Smooth muscle cell (in vitro differentiated cells): ENCODE results near the gene MANF. TPM values are rescaled to one million over a fixed set of nuclear protein-coding genes. Genes with fewer than 3 reads are reported as not detected.

Source experiments
- DNase-seq: peaks from one replicate; lab custom pipeline; 2025; ENCODE audit not compliant: unreplicated experiment; lab: John Stamatoyannopoulos, UW
- H2AFZ ChIP-seq: fragments of 200-600 bp; sonication (generic); 2 replicates; pipeline ENCODE4 v1.6.0; 2016; ENCODE audit warnings: antibody characterized with exemption, low read depth, mild to moderate bottlenecking
- H3F3A ChIP-seq: fragments of 200-600 bp; sonication (generic); 2 replicates; pipeline ENCODE4 v1.6.0; 2017; ENCODE audit warnings: antibody characterized with exemption, low read depth
- H3K27ac ChIP-seq: fragments of 200-600 bp; sonication (generic); 2 replicates; pipeline ENCODE4 v1.5.1; 2016; ENCODE audit warnings: low read depth, mild to moderate bottlenecking
- H3K27me3 ChIP-seq: fragments of 200-600 bp; sonication (generic); 2 replicates; pipeline ENCODE4 v1.6.1; 2016; ENCODE audit warnings: low read depth, mild to moderate bottlenecking
- H3K36me3 ChIP-seq: fragments of 200-600 bp; sonication (generic); 2 replicates; pipeline ENCODE4 v1.5.1; 2016; ENCODE audit warnings: low read depth
- H3K4me1 ChIP-seq: fragments of 200-600 bp; sonication (generic); 2 replicates; pipeline ENCODE4 v1.5.1; 2016; ENCODE audit warnings: low read depth
- H3K4me2 ChIP-seq: fragments of 200-600 bp; sonication (generic); 2 replicates; pipeline ENCODE4 v1.6.0; 2016; ENCODE audit warnings: mild to moderate bottlenecking
- H3K4me3 ChIP-seq: fragments of 200-600 bp; sonication (generic); 2 replicates; pipeline ENCODE4 v1.5.1; 2016; ENCODE audit warnings: mild to moderate bottlenecking
- H3K79me2 ChIP-seq: fragments of 200-600 bp; sonication (generic); 2 replicates; pipeline ENCODE4 v1.6.0; 2016; ENCODE audit warnings: low read depth, mild to moderate bottlenecking
- H3K9ac ChIP-seq: fragments of 200-600 bp; sonication (generic); 2 replicates; pipeline ENCODE4 v1.6.0; 2016; ENCODE audit warnings: low read depth
- H3K9me3 ChIP-seq: fragments of 200-600 bp; sonication (generic); replicated peaks from 2 replicates; pipeline ENCODE4 v1.5.1; 2016; ENCODE audit warnings: low read depth
- H4K20me1 ChIP-seq: fragments of 200-600 bp; sonication (generic); 2 replicates; pipeline ENCODE4 v1.6.0; 2016; ENCODE audit warnings: low read depth
- CTCF ChIP-seq: fragments of 200-600 bp; sonication (generic); IDR thresholded peaks from 2 replicates; pipeline ENCODE4 v1.5.1; 2017; ENCODE audit warnings: borderline replicate concordance, mild to moderate bottlenecking, antibody characterized with exemption; ENCODE audit not compliant: insufficient read depth, poor library complexity, severe bottlenecking
- WGBS: methylation state at CpG from one replicate; pipeline ENCODE4 v1.1.7; 2016; ENCODE audit warnings: low lambda C conversion rate; 5-methylcytosine and 5-hydroxymethylcytosine counted together
- polyA plus RNA-seq: library from polyadenylated mRNA; unstranded; fragments of >200 nt; fragmentation: Nextera tagmentation; extraction: Ambion mirVana; gene quantifications from 2 replicates; pipeline ENCODE4 v1.2.1, GENCODE V29; 2016
- total RNA-seq: library from RNA; depleted of rRNA; stranded (reverse); fragments of >200 nt; gene quantifications from 2 replicates; pipeline ENCODE4 v1.2.3, GENCODE V29; 2014

Gene MANF
- 137 and 191 TPM in 2 replicates for total RNA-seq
- polyA plus RNA-seq = 135 and 140 TPM in 2 replicates

- TF ChIP-seq CTCF = no peak
- Histone ChIP-seq H3K4me1 (peaks cover 25% of the 10 kb centered on the region), H3K36me3 (no peaks in the 10 kb centered on the region), H3K9ac (peak within 1 kb of the TSS; percentile 93), H3K79me2 (peaks cover 45% of the 10 kb centered on the region), H3K4me3 (peak within 1 kb of the TSS; percentile 83), H3K9me3 (no peaks in the 10 kb centered on the region), H3K27ac (peak within 1 kb of the TSS; percentile 88), H3K4me2 (peak within 1 kb of the TSS; percentile 100), H4K20me1 (peaks cover 42% of the 10 kb centered on the region), H2AFZ (peak within 1 kb of the TSS; percentile 91), H3F3A (peaks cover 36% of the 10 kb centered on the region), H3K27me3 (no peaks in the 10 kb centered on the region)
- DNase-seq = peak; percentile 89
- WGBS = 1% methylated on average over 45 of the region's 65 CpGs
Measured at GRCh38 chr3:51384726-51385473, at the start of gene MANF. MANF (plus strand) TSS chr3:51385291; CDS start chr3:51385343, 52 bp downstream.

GRCh38 chr3:51336261-51336660, 48.8 kb upstream of the MANF start:
- no peaks in the 10 kb centered on the region for H3K36me3 ChIP-seq
- H3K27me3 ChIP-seq = no peaks in the 10 kb centered on the region
- H3K4me3 ChIP-seq = no peak overlapping the region
- DNase-seq = no peak
- H3K9me3 ChIP-seq = no peaks in the 10 kb centered on the region
- H4K20me1 ChIP-seq = no peaks in the 10 kb centered on the region
- H3K9ac ChIP-seq = no peak overlapping the region
- peaks cover 12% of the 10 kb centered on the region for H3F3A ChIP-seq
- no peaks in the 10 kb centered on the region for H3K79me2 ChIP-seq
- no peak overlapping the region for H2AFZ ChIP-seq
- no peak overlapping the region for H3K27ac ChIP-seq
- no peak for TF ChIP-seq CTCF
- 96% methylated on average over 1 of the region's 1 CpG for WGBS
- no peak overlapping the region for H3K4me2 ChIP-seq
- H3K4me1 ChIP-seq = peaks cover 15% of the 10 kb centered on the region

GRCh38 chr3:51337666-51338065, 47.4 kb upstream of the MANF start:
- Histone ChIP-seq H2AFZ (no peak overlapping the region), H3K79me2 (no peaks in the 10 kb centered on the region), H3K27me3 (no peaks in the 10 kb centered on the region), H3K4me2 (no peak overlapping the region), H3K36me3 (no peaks in the 10 kb centered on the region), H3K27ac (no peak overlapping the region), H3K4me3 (no peak overlapping the region), H3K9me3 (no peaks in the 10 kb centered on the region), H4K20me1 (no peaks in the 10 kb centered on the region), H3F3A (peaks cover 13% of the 10 kb centered on the region), H3K9ac (no peak overlapping the region), H3K4me1 (peaks cover 16% of the 10 kb centered on the region)
- DNase-seq = no peak
- TF ChIP-seq CTCF = no peak
- WGBS = 89% methylated on average over 1 of the region's 1 CpG

GRCh38 chr3:51338632-51339031, 46.5 kb upstream of the MANF start:
- no peak for TF ChIP-seq CTCF
- H3K4me1 ChIP-seq = peaks cover 16% of the 10 kb centered on the region
- H3K27ac ChIP-seq = no peak overlapping the region
- no peak overlapping the region for H2AFZ ChIP-seq
- H3K79me2 ChIP-seq = no peaks in the 10 kb centered on the region
- no peak overlapping the region for H3K4me2 ChIP-seq
- H3K36me3 ChIP-seq = no peaks in the 10 kb centered on the region
- WGBS = 94% methylated on average over 3 of the region's 3 CpGs
- H3K4me3 ChIP-seq = no peak overlapping the region
- H4K20me1 ChIP-seq = no peaks in the 10 kb centered on the region
- DNase-seq = no peak
- H3F3A ChIP-seq = peaks cover 13% of the 10 kb centered on the region
- H3K9me3 ChIP-seq = no peaks in the 10 kb centered on the region
- no peaks in the 10 kb centered on the region for H3K27me3 ChIP-seq
- no peak overlapping the region for H3K9ac ChIP-seq
